H1 (cell line): Measurements from ENCODE around the gene DUOXA2. TPM values are rescaled to one million over a fixed set of nuclear protein-coding genes. Genes with fewer than 3 reads are reported as not detected.

Source experiments
- CTCF ChIA-PET: fragments of 300-600 bp; sonication (Branson Sonifier 250); formaldehyde crosslinking; loops from one replicate; lab custom pipeline; 2021; ENCODE audit not compliant: partially characterized antibody; lab: Charles Lee
- POLR2A ChIA-PET: fragments of 300-600 bp; sonication (Branson Sonifier 250); formaldehyde crosslinking; loops from one replicate; lab custom pipeline; 2021; ENCODE audit warnings: inconsistent platforms; ENCODE audit not compliant: partially characterized antibody; lab: Charles Lee
- DNase-seq, 2 experiments: peaks; one replicate each; pipeline versions ENCODE4 v3.0.0 to v3.0.0-alpha.2; 2010 to 2022; ENCODE audit warnings: low spot score in 2 of 2, low read depth in 1 of 2, mixed read lengths in 1 of 2
- FAIRE-seq: peaks from 2 replicates; lab custom pipeline; 2011; peaks lifted over from hg19 to GRCh38; lab: Jason Lieb, UNC
- H2AFZ ChIP-seq: 2 replicates; pipeline ENCODE4 v1.8.1; 2012; ENCODE audit warnings: low read length, inconsistent platforms
- H2AK5ac ChIP-seq: 2 replicates; pipeline ENCODE4 v1.6.1; 2013; ENCODE audit warnings: low read depth, low read length
- H2BK120ac ChIP-seq: replicated peaks from 2 replicates; pipeline ENCODE3; 2013; ENCODE audit warnings: low read depth, low read length, inconsistent platforms
- H2BK12ac ChIP-seq: 2 replicates; pipeline ENCODE4 v1.6.1; 2013; ENCODE audit warnings: low read depth, low read length
- H2BK15ac ChIP-seq: 2 replicates; pipeline ENCODE4 v1.6.1; 2013; ENCODE audit warnings: low read length
- H2BK20ac ChIP-seq: 2 replicates; pipeline ENCODE4 v1.6.1; 2013; ENCODE audit warnings: low read length
- H2BK5ac ChIP-seq: 2 replicates; pipeline ENCODE4 v1.6.1; 2013; ENCODE audit warnings: low read depth, low read length
- H3K14ac ChIP-seq: 2 replicates; pipeline ENCODE4 v1.6.1; 2013; ENCODE audit warnings: inconsistent platforms; ENCODE audit not compliant: insufficient read length
- H3K18ac ChIP-seq: 2 replicates; pipeline ENCODE4 v1.6.1; 2013; ENCODE audit warnings: low read length; ENCODE audit errors: extremely low read depth
- H3K23ac ChIP-seq: 2 replicates; pipeline ENCODE4 v1.6.1; 2013; ENCODE audit warnings: inconsistent platforms; ENCODE audit not compliant: insufficient read length
- H3K23me2 ChIP-seq: 2 replicates; pipeline ENCODE4 v1.6.1; 2013; ENCODE audit warnings: low read depth, low read length
- H3K27ac ChIP-seq: 2 replicates; pipeline ENCODE4 v1.6.1; 2011; ENCODE audit warnings: low read depth, low read length, inconsistent platforms
- H3K27me3 ChIP-seq, 4 experiments: replicated peaks in 1 of 4; 1 replicate in 1 of 4; 2 replicates in 3 of 4; pipeline versions ENCODE4 v1.6.1 to v1.8.1; 2011 to 2013; ENCODE audit warnings: low read length in 3 of 4, mild to moderate bottlenecking in 3 of 4, inconsistent platforms in 2 of 4, mixed read lengths in 2 of 4, moderate library complexity in 1 of 4; ENCODE audit not compliant: control insufficient read depth in 3 of 4, insufficient read depth in 3 of 4; ENCODE audit errors: extremely low read depth in 1 of 4
- H3K36me3 ChIP-seq, 4 experiments: 2 replicates each; pipeline versions ENCODE4 v1.6.1 to v1.8.1; 2011 to 2013; ENCODE audit warnings: mild to moderate bottlenecking in 4 of 4, low read length in 3 of 4, moderate library complexity in 2 of 4, control low read depth in 1 of 4, inconsistent platforms in 1 of 4; ENCODE audit not compliant: insufficient read depth in 4 of 4, control insufficient read depth in 2 of 4
- H3K4ac ChIP-seq: replicated peaks from 2 replicates; pipeline ENCODE3; 2013; ENCODE audit warnings: low read length, low read depth, mixed read lengths, inconsistent platforms; ENCODE audit not compliant: insufficient read length
- H3K4me1 ChIP-seq, 4 experiments: replicated peaks in 1 of 4; 1 replicate in 1 of 4; 2 replicates in 3 of 4; pipeline versions ENCODE4 v1.6.1 to v1.8.1; 2011 to 2013; ENCODE audit warnings: low read length in 3 of 4, inconsistent platforms in 2 of 4, mixed read lengths in 1 of 4; ENCODE audit not compliant: insufficient read depth in 4 of 4, control insufficient read depth in 3 of 4
- H3K4me2 ChIP-seq, 2 experiments: 2 replicates each; pipeline versions ENCODE4 v1.6.1 to v1.8.1; 2011 to 2013; ENCODE audit warnings: low read depth in 2 of 2, low read length in 2 of 2, control low read depth in 1 of 2, inconsistent platforms in 1 of 2, mild to moderate bottlenecking in 1 of 2; ENCODE audit not compliant: insufficient read depth in 1 of 2
- H3K4me3 ChIP-seq, 4 experiments: fragments of 200-600, 300-600 bp in 1 of 4; sonication (generic), shearing (Covaris generic), sonication (Bioruptor Twin) in 1 of 4; 2 replicates each; pipeline versions ENCODE4 v1.5.1 to v1.8.1; 2011 to 2016; ENCODE audit warnings: low read length in 4 of 4, low read depth in 3 of 4, control low read depth in 2 of 4, inconsistent platforms in 2 of 4, mild to moderate bottlenecking in 2 of 4, mixed read lengths in 1 of 4, moderate library complexity in 1 of 4; ENCODE audit not compliant: insufficient read depth in 2 of 4; ENCODE audit errors: extremely low read depth in 1 of 4
- H3K56ac ChIP-seq: replicated peaks from 2 replicates; pipeline ENCODE3; 2013; ENCODE audit warnings: low read depth, mild to moderate bottlenecking, mixed read lengths, low read length, inconsistent platforms; ENCODE audit not compliant: insufficient read length
- H3K79me1 ChIP-seq: 2 replicates; pipeline ENCODE4 v1.6.1; 2013; ENCODE audit warnings: low read depth, low read length, control low read depth
- H3K79me2 ChIP-seq, 2 experiments: 2 replicates each; pipeline versions ENCODE4 v1.6.1 to v1.8.1; 2012 to 2013; ENCODE audit warnings: low read length in 2 of 2, mild to moderate bottlenecking in 2 of 2, inconsistent platforms in 1 of 2; ENCODE audit not compliant: insufficient read depth in 2 of 2, control insufficient read depth in 1 of 2
- H3K9ac ChIP-seq, 4 experiments: replicated peaks in 1 of 4; 1 replicate in 1 of 4; 2 replicates in 3 of 4; pipeline versions ENCODE4 v1.6.1 to v1.8.1; 2011 to 2013; ENCODE audit warnings: low read depth in 3 of 4, low read length in 3 of 4, control low read depth in 2 of 4, mild to moderate bottlenecking in 2 of 4, moderate library complexity in 2 of 4, inconsistent platforms in 1 of 4; ENCODE audit errors: extremely low read depth in 1 of 4
- H3K9me3 ChIP-seq, 2 experiments: 2 replicates each; pipeline versions ENCODE4 v1.6.1 to v1.8.1; 2012 to 2013; ENCODE audit warnings: mild to moderate bottlenecking in 2 of 2, moderate library complexity in 2 of 2, control low read depth in 1 of 2, inconsistent platforms in 1 of 2, low read depth in 1 of 2, low read length in 1 of 2, mixed read lengths in 1 of 2; ENCODE audit not compliant: insufficient read depth in 2 of 2
- H4K20me1 ChIP-seq, 2 experiments: replicated peaks in 1 of 2; 2 replicates each; pipeline versions ENCODE3 to v1.8.1; 2011 to 2013; ENCODE audit warnings: inconsistent platforms in 2 of 2, low read length in 2 of 2, mild to moderate bottlenecking in 1 of 2; ENCODE audit not compliant: insufficient read depth in 2 of 2, control insufficient read depth in 1 of 2
- H4K5ac ChIP-seq: 2 replicates; pipeline ENCODE4 v1.6.1; 2013; ENCODE audit warnings: low read length, low read depth, mixed read lengths, inconsistent platforms; ENCODE audit not compliant: insufficient read length
- H4K8ac ChIP-seq: 2 replicates; pipeline ENCODE4 v1.8.0; 2013; ENCODE audit warnings: mild to moderate bottlenecking, moderate library complexity, low read length, inconsistent platforms; ENCODE audit not compliant: insufficient read depth; ENCODE audit errors: extremely low read depth
- H4K91ac ChIP-seq: replicated peaks from 2 replicates; pipeline ENCODE3; 2013; ENCODE audit warnings: low read length, mixed read lengths, inconsistent platforms; ENCODE audit not compliant: insufficient read length
- ASH2L ChIP-seq: fragments of 200-600, 300-600 bp; sonication (generic); IDR thresholded peaks from one replicate; pipeline ENCODE4 v1.7.1; 2017; ENCODE audit warnings: low read length
- KDM4A ChIP-seq: IDR thresholded peaks from one replicate; pipeline ENCODE4 v1.7.1; 2012; ENCODE audit warnings: low read depth, mild to moderate bottlenecking, moderate library complexity, low read length, inconsistent platforms; ENCODE audit not compliant: severe bottlenecking
- MAFK ChIP-seq: IDR thresholded peaks from 2 replicates; pipeline ENCODE4 v1.6.1; 2012; ENCODE audit warnings: low read depth, mild to moderate bottlenecking, improper control_type of control experiment, low read length
- NANOG ChIP-seq: IDR thresholded peaks from 2 replicates; pipeline ENCODE4 v1.6.1; 2011; ENCODE audit warnings: low read length, low read depth, mild to moderate bottlenecking, inconsistent platforms; ENCODE audit not compliant: insufficient read depth, poor library complexity, severe bottlenecking
- WGBS, 2 experiments: shearing (Covaris generic) in 1 of 2; methylation state at CpG; one replicate each; pipeline versions ENCODE4 v1.1.6 to v1.1.7; 2013 to 2015; ENCODE audit warnings: low lambda C conversion rate in 2 of 2, mixed read lengths in 2 of 2, inconsistent platforms in 1 of 2, low coverage in 1 of 2, missing lambda C conversion rate in 1 of 2; ENCODE audit not compliant: insufficient replicate concordance in 2 of 2, insufficient coverage in 1 of 2, insufficient read length in 1 of 2; ENCODE audit errors: extremely low coverage in 1 of 2, missing lambda C conversion rate in 1 of 2; 5-methylcytosine and 5-hydroxymethylcytosine counted together
- polyA plus RNA-seq, 7 experiments: library from polyadenylated mRNA; depleted of rRNA in 3 of 7; stranded (reverse) in 5 of 7; unstranded in 2 of 7; fragments of >200 nt in 5 of 7; fragments of 200-250 nt in 2 of 7; gene quantifications; 1 replicate in 5 of 7; 2 replicates in 1 of 7; 4 replicates in 1 of 7; pipeline versions ENCODE4 v1.2.1 to v1.2.3, GENCODE V29; 2011 to 2013; ENCODE audit warnings: missing spikeins in 2 of 7, mixed read lengths in 2 of 7
- total RNA-seq: library from RNA; stranded (reverse); fragmentation: NEBNext Ultra II Directional; extraction: Animal tissue kit (Norgen Biotek cat#: 25700); gene quantifications from 2 replicates; pipeline ENCODE4 v1.2.1, GENCODE V29; 2021
- TF ChIP-seq, protein P1 (sequence below): IDR thresholded peaks from 2 replicates; pipeline ENCODE4 v1.6.1; 2012; ENCODE audit warnings: low read length, inconsistent platforms

Gene DUOXA2
- total and polyA plus RNA-seq, 2 of the 8 experiments (the other 6 are each of a cell fraction or from before 2014, with no cell fraction given) = 0.05 TPM; not detected in 1

DNA sequence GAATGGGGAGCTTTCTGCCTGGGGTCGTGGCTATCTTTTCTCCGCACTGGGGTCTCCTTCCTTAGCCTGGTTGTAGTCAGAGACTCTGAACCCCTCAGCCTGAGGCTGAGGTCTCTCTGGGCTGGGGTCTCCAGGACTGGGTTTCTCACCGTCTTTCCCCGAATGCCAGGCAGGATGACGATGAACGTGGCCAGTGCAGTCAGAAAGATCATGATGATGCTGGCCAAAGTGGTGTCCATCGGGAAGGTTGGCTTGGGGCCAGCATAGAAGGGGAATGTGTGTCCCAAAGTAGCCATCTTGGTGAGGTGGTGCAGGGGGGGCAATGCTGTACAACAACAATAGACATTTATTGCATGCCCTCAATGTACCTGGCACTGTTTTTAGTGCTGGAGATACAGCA lies 8.6 kb downstream of the DUOXA2 start:
- Histone ChIP-seq H3K79me1 (no peaks in the 10 kb centered on the region), H2BK15ac (no peak overlapping the region), H3K14ac (no peak overlapping the region)
- no peak for TF ChIP-seq ASH2L
- TF ChIP-seq MAFK = no peak
- no peak for TF ChIP-seq KDM4A
- no peak for TF ChIP-seq NANOG
- TF ChIP-seq, protein P1, sequence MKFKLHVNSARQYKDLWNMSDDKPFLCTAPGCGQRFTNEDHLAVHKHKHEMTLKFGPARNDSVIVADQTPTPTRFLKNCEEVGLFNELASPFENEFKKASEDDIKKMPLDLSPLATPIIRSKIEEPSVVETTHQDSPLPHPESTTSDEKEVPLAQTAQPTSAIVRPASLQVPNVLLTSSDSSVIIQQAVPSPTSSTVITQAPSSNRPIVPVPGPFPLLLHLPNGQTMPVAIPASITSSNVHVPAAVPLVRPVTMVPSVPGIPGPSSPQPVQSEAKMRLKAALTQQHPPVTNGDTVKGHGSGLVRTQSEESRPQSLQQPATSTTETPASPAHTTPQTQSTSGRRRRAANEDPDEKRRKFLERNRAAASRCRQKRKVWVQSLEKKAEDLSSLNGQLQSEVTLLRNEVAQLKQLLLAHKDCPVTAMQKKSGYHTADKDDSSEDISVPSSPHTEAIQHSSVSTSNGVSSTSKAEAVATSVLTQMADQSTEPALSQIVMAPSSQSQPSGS = no peak
- TF ChIP-seq, all 59 proteins: peak for 0
- Histone ChIP-seq H3K27me3 (peaks cover 9 to 44% (median 25%) of the 10 kb centered on the region in 4 experiments), H3K9ac (no peak overlapping the region), H4K8ac (no peak overlapping the region), H3K9me3 (no peaks in the 10 kb centered on the region), H2BK120ac (no peak overlapping the region), H2AFZ (no peak overlapping the region), H3K4me2 (no peak overlapping the region), H3K79me2 (no peaks in the 10 kb centered on the region), H3K4me3 (no peak overlapping the region), H2BK12ac (no peak overlapping the region), H3K4ac (no peak overlapping the region), H3K23ac (no peak overlapping the region), H3K27ac (no peak overlapping the region), H4K91ac (no peak overlapping the region), H2BK20ac (no peak overlapping the region), H3K36me3 (no peaks in the 10 kb centered on the region), H2AK5ac (no peak overlapping the region), H3K23me2 (no peaks in the 10 kb centered on the region), H2BK5ac (no peak overlapping the region), H3K18ac (no peak overlapping the region), H3K4me1 (peaks cover 0 to 2% (median 0%) of the 10 kb centered on the region in 4 experiments; a peak in 1 of 7 replicates), H4K20me1 (no peaks in the 10 kb centered on the region), H4K5ac (no peak overlapping the region), H3K56ac (no peak overlapping the region)
- FAIRE-seq (no peak), DNase-seq (no peak)
- 95% methylated on average over 7 of the region's 7 CpGs; no CpG with 5 or more reads in 1 of the 2 experiments for WGBS, 2 experiments
- POLR2A ChIA-PET = interaction anchor here (1.2 kb wide), 1 partner anchor 13 kb away, joined by 3 read pairs; no protein-coding TSS in a partner anchor
- CTCF ChIA-PET = interaction anchor here (0.8 to 6.0 kb wide), 9 partner anchors 8 to 88 kb away, joined by 3 to 57 read pairs (median 5); partner anchors contain the start of genes DUOX2 and DUOXA2
